Breast epithelium (tissue), 4 donors: ENCODE measurements around the gene ETS1. TPM values are rescaled to one million over a fixed set of nuclear protein-coding genes. Genes with fewer than 3 reads are reported as not detected.
A peak's percentile ranks its signal among the peaks of the same experiment; 100 is the strongest.

Source experiments
- DNase-seq, 2 donors: peaks; one replicate each; pipeline ENCODE4 v3.0.0-alpha.2; 2019; ENCODE audit warnings: low spot score in 2 of 2
- H3K27ac ChIP-seq, 2 donors: fragments of 200-600 bp; sonication (generic) in 1 of 2; one replicate each; pipeline ENCODE4 v1.5.1; 2016 to 2019; ENCODE audit warnings: mild to moderate bottlenecking in 1 of 2
- H3K27me3 ChIP-seq, 2 donors: fragments of 200-600 bp; sonication (generic) in 1 of 2; one replicate each; pipeline versions ENCODE4 v1.5.1 to v1.6.0; 2017 to 2019; ENCODE audit warnings: control low read depth in 1 of 2, mild to moderate bottlenecking in 1 of 2
- H3K36me3 ChIP-seq: fragments of 200-600 bp; one replicate; pipeline ENCODE4 v1.5.1; 2019
- H3K4me1 ChIP-seq, 2 donors: fragments of 200-600 bp; sonication (generic); one replicate each; pipeline ENCODE4 v1.5.1; 2016 to 2019; ENCODE audit warnings: control low read depth in 1 of 2
- H3K4me3 ChIP-seq, 3 donors: fragments of 200-600 bp; sonication (generic); 1 replicate in 2 of 3; 2 replicates in 1 of 3; pipeline ENCODE4 v1.5.1; 2016 to 2019; ENCODE audit warnings: mild to moderate bottlenecking in 3 of 3, moderate library complexity in 2 of 3
- H3K9me3 ChIP-seq, 2 donors: fragments of 200-600 bp; sonication (generic) in 1 of 2; one replicate each; pipeline ENCODE4 v1.5.1; 2016 to 2019; ENCODE audit warnings: control low read depth in 1 of 2
- POLR2A ChIP-seq: fragments of 450-650 bp; IDR thresholded peaks from one replicate; pipeline ENCODE4 v1.6.1; 2016; ENCODE audit warnings: antibody characterized with exemption, mild to moderate bottlenecking, moderate library complexity
- POLR2AphosphoS5 ChIP-seq, 3 donors: sonication (generic); formaldehyde crosslinking; IDR thresholded peaks; one replicate each; pipeline ENCODE4 v1.6.1; 2017; ENCODE audit warnings: antibody characterized with exemption in 3 of 3
- intact Hi-C: fragments of 100-400 bp; cut with DNase I; formaldehyde crosslinking; loops from one replicate; pipeline ENCODE4 v1.15.1; 2023; ENCODE audit warnings: low total_unique reads
- total RNA-seq, 3 donors: library from RNA; depleted of rRNA; stranded (reverse); fragments of >200 nt; gene quantifications; one replicate each; pipeline ENCODE4 v1.1.0, GENCODE V29; 2016
- TF ChIP-seq, protein P1 (sequence below), 3 donors: fragments of 450-650 bp; IDR thresholded peaks; one replicate each; pipeline ENCODE4 v1.5.1; 2016 to 2017; ENCODE audit warnings: antibody characterized with exemption in 3 of 3, mild to moderate bottlenecking in 3 of 3, moderate library complexity in 3 of 3

ETS1 gene
- total RNA-seq, 3 donors from 2014 or later, result 65.6 to 92.1 (median 73.2) TPM

- Histone ChIP-seq H3K9me3 (no peaks in the 10 kb centered on the region), H3K27ac (peak overlapping the region in 1 of 2 donors; percentile 56), H3K27me3 (no peaks in the 10 kb centered on the region), H3K4me3 (no peak overlapping the region), H3K4me1 (no peaks in the 10 kb centered on the region), H3K36me3 (no peaks in the 10 kb centered on the region)
- intact Hi-C loops, result no loop called here
- DNase-seq, result no peak
- TF ChIP-seq, protein P1, sequence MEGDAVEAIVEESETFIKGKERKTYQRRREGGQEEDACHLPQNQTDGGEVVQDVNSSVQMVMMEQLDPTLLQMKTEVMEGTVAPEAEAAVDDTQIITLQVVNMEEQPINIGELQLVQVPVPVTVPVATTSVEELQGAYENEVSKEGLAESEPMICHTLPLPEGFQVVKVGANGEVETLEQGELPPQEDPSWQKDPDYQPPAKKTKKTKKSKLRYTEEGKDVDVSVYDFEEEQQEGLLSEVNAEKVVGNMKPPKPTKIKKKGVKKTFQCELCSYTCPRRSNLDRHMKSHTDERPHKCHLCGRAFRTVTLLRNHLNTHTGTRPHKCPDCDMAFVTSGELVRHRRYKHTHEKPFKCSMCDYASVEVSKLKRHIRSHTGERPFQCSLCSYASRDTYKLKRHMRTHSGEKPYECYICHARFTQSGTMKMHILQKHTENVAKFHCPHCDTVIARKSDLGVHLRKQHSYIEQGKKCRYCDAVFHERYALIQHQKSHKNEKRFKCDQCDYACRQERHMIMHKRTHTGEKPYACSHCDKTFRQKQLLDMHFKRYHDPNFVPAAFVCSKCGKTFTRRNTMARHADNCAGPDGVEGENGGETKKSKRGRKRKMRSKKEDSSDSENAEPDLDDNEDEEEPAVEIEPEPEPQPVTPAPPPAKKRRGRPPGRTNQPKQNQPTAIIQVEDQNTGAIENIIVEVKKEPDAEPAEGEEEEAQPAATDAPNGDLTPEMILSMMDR (IDR thresholded peaks at IDR 0.05), result no peak
- TF ChIP-seq POLR2A (no peak), POLR2AphosphoS5 (IDR thresholded peaks at IDR 0.05) (peak in 1 of 3 donors; percentile 27)
Measured at GRCh38 chr11:128437136-128437535, 150.2 kb downstream of the ETS1 start.

DNA sequence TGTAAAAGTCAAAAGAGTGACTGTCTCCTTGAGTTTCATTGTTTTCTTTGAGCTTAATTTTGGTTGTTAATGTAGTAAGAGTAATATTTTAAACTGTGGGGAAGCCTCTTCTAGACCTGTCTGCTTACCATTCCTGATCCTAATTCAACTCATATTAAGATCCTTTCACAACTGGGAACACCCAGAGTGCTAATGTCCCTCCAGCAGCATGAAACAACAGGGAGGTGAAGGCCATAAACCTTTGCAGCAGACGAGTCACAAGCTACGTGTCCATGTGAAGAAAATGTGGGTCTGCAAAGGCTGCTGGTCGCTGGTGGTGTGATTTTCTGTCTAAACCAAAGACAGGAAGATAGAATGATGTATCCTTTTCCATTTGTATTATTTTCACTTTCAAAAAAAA, 152.5 kb downstream of the ETS1 start:
- intact Hi-C loops, result no loop called here
- Histone ChIP-seq H3K36me3 (no peaks in the 10 kb centered on the region), H3K27ac (no peak overlapping the region), H3K4me1 (no peaks in the 10 kb centered on the region), H3K9me3 (no peaks in the 10 kb centered on the region), H3K27me3 (no peaks in the 10 kb centered on the region), H3K4me3 (no peak overlapping the region)
- TF ChIP-seq, protein P1 (IDR thresholded peaks at IDR 0.05), result no peak
- TF ChIP-seq POLR2A (no peak), POLR2AphosphoS5 (IDR thresholded peaks at IDR 0.05) (no peak)
- DNase-seq, result no peak

GRCh38 chr11:128434411-128434810, 152.9 kb downstream of the ETS1 start:
- intact Hi-C loops, result no loop called here
- Histone ChIP-seq H3K4me3 (no peak overlapping the region), H3K4me1 (no peaks in the 10 kb centered on the region), H3K27ac (no peak overlapping the region), H3K36me3 (no peaks in the 10 kb centered on the region), H3K27me3 (no peaks in the 10 kb centered on the region), H3K9me3 (no peaks in the 10 kb centered on the region)
- no peak for TF ChIP-seq POLR2A
- TF ChIP-seq, protein P1 (IDR thresholded peaks at IDR 0.05), result no peak
- no peak for TF ChIP-seq POLR2AphosphoS5 (IDR thresholded peaks at IDR 0.05)
- DNase-seq, result no peak

GRCh38 chr11:128432926-128433325, 154.4 kb downstream of the ETS1 start:
- H3K27me3 ChIP-seq, result no peaks in the 10 kb centered on the region
- intact Hi-C loops, result no loop called here
- H3K36me3 ChIP-seq, result no peaks in the 10 kb centered on the region
- H3K9me3 ChIP-seq, result no peaks in the 10 kb centered on the region
- TF ChIP-seq POLR2AphosphoS5 (IDR thresholded peaks at IDR 0.05), result no peak
- TF ChIP-seq POLR2A, result no peak
- TF ChIP-seq, protein P1 (IDR thresholded peaks at IDR 0.05), result no peak
- no peak overlapping the region for H3K27ac ChIP-seq
- H3K4me1 ChIP-seq, result no peaks in the 10 kb centered on the region
- no peak overlapping the region for H3K4me3 ChIP-seq
- no peak for DNase-seq

GRCh38 chr11:128431931-128432330, 155.4 kb downstream of the ETS1 start:
- TF ChIP-seq POLR2AphosphoS5 (IDR thresholded peaks at IDR 0.05) (no peak), POLR2A (no peak)
- TF ChIP-seq, protein P1 (IDR thresholded peaks at IDR 0.05), result no peak
- no peak overlapping the region for H3K4me3 ChIP-seq
- H3K4me1 ChIP-seq, result no peaks in the 10 kb centered on the region
- no peaks in the 10 kb centered on the region for H3K9me3 ChIP-seq
- no peaks in the 10 kb centered on the region for H3K36me3 ChIP-seq
- intact Hi-C loops, result no loop called here
- no peaks in the 10 kb centered on the region for H3K27me3 ChIP-seq
- DNase-seq, result no peak
- H3K27ac ChIP-seq, result no peak overlapping the region
